GM23248 (cell line): ENCODE data around the gene INTS14. TPM values are rescaled to one million over a fixed set of nuclear protein-coding genes. Genes with fewer than 3 reads are reported as not detected.
A peak's percentile ranks its signal among the peaks of the same experiment; 100 is the strongest.
"Not testable (repeated sequence)": the region's sequence is repeated elsewhere in the genome, so short reads cannot be mapped to it uniquely, and the experiment has no call there.

Experiments used
- DNase-seq: peaks from one replicate; pipeline ENCODE4 v3.0.0-alpha.2; 2015
- H2AFZ ChIP-seq: fragments of 200-600 bp; sonication (generic); 2 replicates; pipeline ENCODE4 v1.6.1; 2016; ENCODE audit warnings: antibody characterized with exemption
- H3F3A ChIP-seq: fragments of 200-600 bp; sonication (generic); 2 replicates; pipeline ENCODE4 v1.6.1; 2016; ENCODE audit warnings: mild to moderate bottlenecking, antibody characterized with exemption, mixed run types; ENCODE audit not compliant: insufficient read depth
- H3K27ac ChIP-seq: fragments of 200-600 bp; sonication (generic); 2 replicates; pipeline ENCODE4 v1.5.1; 2016; ENCODE audit warnings: mild to moderate bottlenecking
- H3K27me3 ChIP-seq: fragments of 200-600 bp; sonication (generic); replicated peaks from 2 replicates; pipeline ENCODE4 v1.6.1; 2016; ENCODE audit warnings: mild to moderate bottlenecking; ENCODE audit not compliant: insufficient read depth
- H3K36me3 ChIP-seq: fragments of 200-600 bp; sonication (generic); 2 replicates; pipeline ENCODE4 v1.6.1; 2016; ENCODE audit warnings: low read depth, mild to moderate bottlenecking
- H3K4me1 ChIP-seq: fragments of 200-600 bp; sonication (generic); 2 replicates; pipeline ENCODE4 v1.6.1; 2016; ENCODE audit warnings: mild to moderate bottlenecking; ENCODE audit not compliant: insufficient read depth
- H3K4me2 ChIP-seq: fragments of 200-600 bp; sonication (generic); one replicate; pipeline ENCODE4 v1.6.1; 2016; ENCODE audit warnings: mild to moderate bottlenecking; ENCODE audit not compliant: unreplicated experiment
- H3K4me3 ChIP-seq: fragments of 200-600 bp; sonication (generic); 2 replicates; pipeline ENCODE4 v1.5.1; 2016; ENCODE audit warnings: mild to moderate bottlenecking
- H3K79me2 ChIP-seq: fragments of 200-600 bp; sonication (generic); 2 replicates; pipeline ENCODE4 v1.6.1; 2016; ENCODE audit warnings: mild to moderate bottlenecking; ENCODE audit not compliant: insufficient read depth
- H3K9ac ChIP-seq: fragments of 200-600 bp; sonication (generic); 2 replicates; pipeline ENCODE4 v1.6.1; 2016; ENCODE audit warnings: mild to moderate bottlenecking
- H3K9me2 ChIP-seq: fragments of 200-600 bp; sonication (generic); 2 replicates; pipeline ENCODE4 v1.6.1; 2016; ENCODE audit warnings: mixed run types, mild to moderate bottlenecking, moderate library complexity; ENCODE audit not compliant: insufficient read depth
- H3K9me3 ChIP-seq: fragments of 200-600 bp; sonication (generic); one replicate; pipeline ENCODE4 v1.6.1; 2017; ENCODE audit warnings: low read depth
- H4K20me1 ChIP-seq: fragments of 200-600 bp; sonication (generic); 2 replicates; pipeline ENCODE4 v1.6.0; 2016; ENCODE audit not compliant: insufficient read depth
- EZH2 ChIP-seq: fragments of 200-600 bp; sonication (generic); IDR thresholded peaks from 2 replicates; pipeline ENCODE4 v1.6.1; 2018; ENCODE audit warnings: antibody characterized with exemption, mild to moderate bottlenecking; ENCODE audit not compliant: insufficient read depth, poor library complexity, severe bottlenecking
- EZH2phosphoT487 ChIP-seq: fragments of 200-600 bp; sonication (generic); IDR thresholded peaks from 2 replicates; pipeline ENCODE4 v1.6.1; 2018; ENCODE audit warnings: antibody characterized with exemption, moderate library complexity, mild to moderate bottlenecking, low read depth; ENCODE audit not compliant: insufficient read depth
- WGBS, 2 experiments: methylation state at CpG; one replicate each; pipeline ENCODE4 v1.1.6; 2015 to 2017; ENCODE audit warnings: low lambda C conversion rate in 2 of 2, low coverage in 1 of 2; ENCODE audit errors: missing lambda C conversion rate in 2 of 2; 5-methylcytosine and 5-hydroxymethylcytosine counted together
- in situ Hi-C: fragments of 300-500 bp; cut with MboI; formaldehyde crosslinking; loops from 2 replicates; pipeline ENCODE4 v1.15.0; 2020
- polyA plus RNA-seq: library from polyadenylated mRNA; unstranded; fragments of >200 nt; fragmentation: Nextera tagmentation; extraction: Ambion mirVana; gene quantifications from 2 replicates; pipeline ENCODE4 v1.2.1, GENCODE V29; 2016
- total RNA-seq: library from RNA; depleted of rRNA; stranded (reverse); fragments of >200 nt; shearing (Covaris generic); gene quantifications from 2 replicates; pipeline ENCODE4 v1.2.3, GENCODE V29; 2014

INTS14 gene
- total and polyA plus RNA-seq, 2 experiments from 2014 or later: 31.7 to 41.4 TPM

- Histone ChIP-seq H3K79me2 (peaks cover 81% of the 10 kb centered on the region), H3K4me3 (no peak overlapping the region), H4K20me1 (no peaks in the 10 kb centered on the region), H3K4me1 (no peaks in the 10 kb centered on the region), H3K27ac (no peak overlapping the region), H3K9me2 (no peaks in the 10 kb centered on the region), H3K9me3 (no peaks in the 10 kb centered on the region), H3K27me3 (no peaks in the 10 kb centered on the region), H3K36me3 (no peaks in the 10 kb centered on the region), H3F3A (no peaks in the 10 kb centered on the region), H2AFZ (no peak overlapping the region), H3K4me2 (no peak overlapping the region), H3K9ac (no peak overlapping the region)
- no peak for TF ChIP-seq EZH2
- TF ChIP-seq EZH2phosphoT487: no peak
- WGBS, 2 experiments: 76 to 83% methylated on average over 3 of the region's 3 CpGs
- DNase-seq: peak; percentile 12
- in situ Hi-C loops: no loop called here
These were observed 60.2 kb downstream of the INTS14 start for GRCh38 chr15:65550681-65551098.

- H3F3A ChIP-seq, DNase-seq, H3K9ac ChIP-seq, H4K20me1 ChIP-seq, H2AFZ ChIP-seq, H3K27me3 ChIP-seq, in situ Hi-C loops, H3K4me1 ChIP-seq, H3K4me2 ChIP-seq, H3K4me3 ChIP-seq, H3K27ac ChIP-seq, H3K9me2 ChIP-seq, H3K9me3 ChIP-seq, H3K36me3 ChIP-seq: not testable (repeated sequence)
- WGBS, 2 experiments: 95 to 96% methylated on average over 9 of the region's 9 CpGs
- peaks cover 93% of the 10 kb centered on the region for H3K79me2 ChIP-seq
These were observed 61.6 kb downstream of the INTS14 start for GRCh38 chr15:65549288-65549687.

- Histone ChIP-seq H3F3A (no peaks in the 10 kb centered on the region), H3K36me3 (no peaks in the 10 kb centered on the region), H3K9ac (no peak overlapping the region), H3K4me1 (no peaks in the 10 kb centered on the region), H3K4me2 (no peak overlapping the region), H3K79me2 (peaks cover 93% of the 10 kb centered on the region), H3K9me2 (no peaks in the 10 kb centered on the region), H3K9me3 (no peaks in the 10 kb centered on the region), H3K27me3 (no peaks in the 10 kb centered on the region), H2AFZ (no peak overlapping the region), H4K20me1 (no peaks in the 10 kb centered on the region), H3K27ac (no peak overlapping the region), H3K4me3 (no peak overlapping the region)
- in situ Hi-C loops: no loop called here
- DNase-seq: no peak
- no peak for TF ChIP-seq EZH2phosphoT487
- no peak for TF ChIP-seq EZH2
These were observed 63.1 kb downstream of the INTS14 start for GRCh38 chr15:65547841-65548240.

- in situ Hi-C loops: no loop called here
- no peaks in the 10 kb centered on the region for H3K9me2 ChIP-seq
- H2AFZ ChIP-seq: no peak overlapping the region
- H3K4me1 ChIP-seq: no peaks in the 10 kb centered on the region
- H3F3A ChIP-seq: no peaks in the 10 kb centered on the region
- no peak overlapping the region for H3K9ac ChIP-seq
- no peak overlapping the region for H3K27ac ChIP-seq
- no peaks in the 10 kb centered on the region for H3K27me3 ChIP-seq
- H3K4me3 ChIP-seq: no peak overlapping the region
- no peak overlapping the region for H3K4me2 ChIP-seq
- no peak for DNase-seq
- no peaks in the 10 kb centered on the region for H3K9me3 ChIP-seq
- TF ChIP-seq EZH2phosphoT487: no peak
- H3K79me2 ChIP-seq: peaks cover 96% of the 10 kb centered on the region
- no peaks in the 10 kb centered on the region for H3K36me3 ChIP-seq
- WGBS, 2 experiments: 97 to 98% methylated on average over 3 of the region's 3 CpGs
- H4K20me1 ChIP-seq: no peaks in the 10 kb centered on the region
These were observed 69.6 kb downstream of the INTS14 start for GRCh38 chr15:65541231-65541820.

- in situ Hi-C loops: no loop called here
These were observed 70.6 kb downstream of the INTS14 start for GRCh38 chr15:65540314-65540713.

More at GRCh38 chr15:65540314-65540713, 70.6 kb downstream of the INTS14 start:
- Histone ChIP-seq H3K9ac (no peak overlapping the region), H3K9me2 (no peaks in the 10 kb centered on the region), H3F3A (no peaks in the 10 kb centered on the region), H4K20me1 (no peaks in the 10 kb centered on the region), H3K27ac (no peak overlapping the region), H3K4me2 (no peak overlapping the region), H2AFZ (no peak overlapping the region), H3K9me3 (no peaks in the 10 kb centered on the region), H3K27me3 (no peaks in the 10 kb centered on the region), H3K4me1 (peaks cover 2% of the 10 kb centered on the region; the same call in 1 of the 2 replicates), H3K4me3 (no peak overlapping the region), H3K36me3 (no peaks in the 10 kb centered on the region), H3K79me2 (peaks cover 98% of the 10 kb centered on the region)
- 100% methylated on average over 1 of the region's 1 CpG for WGBS, 2 experiments
- no peak for DNase-seq
- TF ChIP-seq EZH2phosphoT487 (no peak), EZH2 (no peak)
